HG02981 (cell line): ENCODE data around the gene PRR35.

Source experiments
- ATAC-seq: cut with Tn5 transposase; IDR thresholded peaks from one replicate; pipeline ENCODE4 v1.9.1; 2021; ENCODE audit warnings: mild to moderate bottlenecking, moderate library complexity; ENCODE audit not compliant: unreplicated experiment

The PRR35 gene

DNA sequence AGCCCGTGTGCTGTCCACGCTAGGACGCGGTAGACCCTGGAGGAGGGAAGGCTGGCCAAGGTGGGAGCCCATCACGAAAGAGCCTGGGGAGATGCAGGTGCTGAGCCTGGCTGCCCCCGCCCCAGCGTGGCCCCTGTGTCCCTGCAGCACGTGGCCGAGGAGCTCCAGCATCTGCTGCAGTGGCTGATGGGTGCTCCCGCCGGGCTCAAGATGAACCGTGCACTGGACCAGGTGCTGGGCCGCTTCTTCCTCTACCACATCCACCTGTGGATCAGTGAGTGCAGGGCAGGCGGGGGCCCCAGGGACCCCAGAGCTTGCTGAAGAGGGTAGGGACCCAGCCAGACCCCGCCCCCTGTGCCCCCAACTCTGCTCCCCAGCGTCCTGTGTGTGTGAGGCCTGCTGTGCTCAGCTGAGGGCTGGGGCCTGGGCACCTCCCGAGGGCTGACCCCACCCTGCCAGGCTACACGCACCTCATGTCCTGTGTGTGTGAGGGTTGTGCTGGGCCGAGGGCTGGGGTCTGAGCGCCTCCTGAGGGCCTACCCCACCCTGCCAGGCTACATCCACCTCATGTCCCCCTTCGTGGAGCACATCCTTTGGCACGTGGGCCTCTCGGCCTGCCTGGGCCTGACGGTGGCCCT, 18.2 kb downstream of the PRR35 start:
- no peak for ATAC-seq

DNA sequence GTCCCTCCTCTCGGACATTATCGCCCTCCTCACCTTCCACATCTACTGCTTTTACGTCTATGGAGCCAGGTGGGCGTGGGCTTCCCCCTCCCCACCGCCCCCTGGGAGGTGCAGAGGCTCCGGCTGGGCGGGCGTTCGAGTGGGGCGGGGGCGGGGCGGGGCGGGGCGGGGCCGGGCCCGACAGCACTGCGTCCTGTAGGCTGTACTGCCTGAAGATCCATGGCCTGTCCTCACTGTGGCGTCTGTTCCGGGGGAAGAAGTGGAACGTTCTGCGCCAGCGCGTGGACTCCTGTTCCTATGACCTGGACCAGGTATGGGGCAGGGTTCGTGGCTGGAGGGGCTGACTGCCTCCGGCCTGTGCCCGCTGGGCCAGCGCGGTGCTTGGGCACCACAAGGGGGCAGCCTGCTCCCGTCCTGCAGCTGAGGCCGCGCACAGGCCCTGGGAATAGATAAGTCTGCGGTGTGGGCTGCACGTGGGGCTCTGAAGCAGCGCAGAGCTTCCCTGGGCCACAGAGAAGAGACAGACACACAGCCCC, 18.7 kb downstream of the PRR35 start:
- no peak for ATAC-seq

DNA sequence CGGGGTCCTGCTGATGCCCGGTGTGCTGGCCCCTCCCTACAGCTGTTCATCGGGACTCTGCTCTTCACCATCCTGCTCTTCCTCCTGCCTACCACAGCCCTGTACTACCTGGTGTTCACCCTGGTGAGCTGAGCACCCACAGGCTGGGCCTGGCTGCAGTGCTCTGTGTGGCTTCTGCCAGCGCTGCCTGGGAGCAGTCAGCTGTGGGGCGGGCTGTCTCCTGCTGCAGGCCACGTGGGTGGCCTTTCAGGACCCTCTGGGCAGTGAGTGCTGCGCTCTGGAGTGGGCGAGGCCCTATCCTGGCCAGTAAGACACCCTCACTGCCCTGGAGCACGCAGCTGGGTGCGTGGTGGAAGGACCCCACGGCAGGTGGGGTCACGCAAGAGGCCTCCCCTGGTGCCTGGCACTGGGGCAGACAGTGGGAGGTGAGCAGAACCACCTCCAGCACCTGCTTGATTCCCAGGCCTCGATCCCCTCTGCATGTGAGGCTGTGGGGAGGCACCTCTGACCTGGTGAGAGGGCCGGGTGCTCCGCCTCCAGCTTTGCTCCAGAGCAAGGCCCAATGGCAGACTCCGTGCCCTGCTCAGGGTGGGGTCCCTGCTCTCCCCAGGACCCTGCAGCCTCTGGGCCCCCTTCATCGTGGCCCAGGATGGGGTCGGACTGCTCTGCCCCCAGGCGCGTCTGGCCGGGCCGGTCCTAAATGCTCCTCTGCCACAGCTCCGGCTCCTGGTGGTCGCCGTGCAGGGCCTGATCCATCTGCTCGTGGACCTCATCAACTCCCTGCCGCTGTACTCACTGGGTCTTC, 20.1 kb downstream of the PRR35 start:
- no peak for ATAC-seq

DNA sequence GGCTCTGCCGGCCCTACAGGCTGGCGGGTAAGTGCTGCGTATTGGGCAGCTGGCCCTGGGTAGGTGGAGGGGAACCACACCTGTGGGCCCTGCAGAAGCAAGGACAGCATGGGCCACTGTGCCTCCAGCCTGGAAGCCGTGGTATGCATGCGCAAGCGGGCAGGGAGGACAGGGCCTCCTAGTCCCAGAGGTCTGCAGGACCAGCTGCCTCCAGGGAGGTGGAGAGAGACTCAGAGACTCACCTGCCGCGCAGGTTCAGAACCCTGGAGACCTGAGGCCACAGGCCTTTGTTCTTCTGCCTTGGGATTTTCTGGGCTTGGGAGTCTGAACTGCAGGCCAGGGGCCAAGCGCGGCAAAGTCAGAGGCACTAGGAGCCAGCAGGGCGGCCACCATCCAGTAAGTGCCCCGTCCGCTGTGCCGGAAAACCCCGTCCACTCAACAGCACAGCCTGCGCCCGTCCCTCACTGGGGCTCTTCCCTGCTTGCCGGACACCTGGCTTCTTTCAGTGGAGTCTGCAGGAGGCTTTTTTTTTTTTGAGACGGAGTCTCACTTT, 20.8 kb downstream of the PRR35 start:
- ATAC-seq, result no peak

DNA sequence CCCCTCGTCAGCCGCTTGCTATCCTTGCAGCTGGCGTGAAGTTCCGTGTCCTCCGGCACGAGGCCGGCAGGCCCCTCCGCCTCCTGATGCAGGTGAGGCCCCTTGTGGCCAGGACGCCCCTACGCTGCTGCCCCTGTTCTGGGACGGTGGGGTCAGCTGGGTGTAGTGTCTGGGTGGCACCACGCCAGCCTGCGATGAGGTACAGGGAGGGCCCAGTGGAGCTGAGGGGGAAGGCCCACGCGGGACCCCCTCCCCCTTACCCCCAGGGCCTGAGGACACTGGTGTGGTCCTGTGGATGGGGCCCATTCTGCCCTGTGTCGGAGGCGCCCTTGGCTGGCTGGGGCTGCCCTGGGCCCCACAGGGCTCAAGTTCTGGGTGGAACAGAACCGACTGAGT, 22.0 kb downstream of the PRR35 start:
- no peak for ATAC-seq

DNA sequence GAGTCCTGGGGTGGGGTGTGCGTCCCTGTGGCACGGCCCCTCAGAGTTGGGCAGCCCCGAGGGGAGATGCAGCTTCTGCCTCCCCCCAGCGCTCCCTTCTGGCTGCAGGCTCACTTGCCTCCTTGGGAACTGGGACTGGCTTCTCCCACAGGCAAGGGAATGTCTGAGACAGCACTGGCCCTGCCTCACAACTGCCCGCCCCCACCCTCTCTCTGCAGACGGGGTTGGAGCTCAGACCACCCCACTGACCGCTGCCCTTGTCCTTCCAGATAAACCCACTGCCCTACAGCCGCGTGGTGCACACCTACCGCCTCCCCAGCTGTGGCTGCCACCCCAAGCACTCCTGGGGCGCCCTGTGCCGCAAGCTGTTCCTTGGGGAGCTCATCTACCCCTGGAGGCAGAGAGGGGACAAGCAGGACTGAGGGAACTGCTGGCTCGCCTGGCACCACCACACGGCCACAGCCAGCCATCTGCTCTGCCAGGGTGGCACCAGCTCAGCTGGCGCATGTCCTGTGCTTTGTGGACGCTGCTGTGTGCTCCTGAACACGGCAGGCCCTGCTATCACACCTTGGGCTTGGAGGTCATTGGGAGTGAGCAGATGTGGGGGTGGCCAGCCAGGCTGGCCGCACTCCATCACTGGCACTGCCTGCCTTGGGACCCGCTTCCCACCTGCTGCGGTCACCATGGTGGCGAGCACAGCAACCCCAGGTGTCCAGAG, 22.6 kb downstream of the PRR35 start:
- ATAC-seq, result no peak

DNA sequence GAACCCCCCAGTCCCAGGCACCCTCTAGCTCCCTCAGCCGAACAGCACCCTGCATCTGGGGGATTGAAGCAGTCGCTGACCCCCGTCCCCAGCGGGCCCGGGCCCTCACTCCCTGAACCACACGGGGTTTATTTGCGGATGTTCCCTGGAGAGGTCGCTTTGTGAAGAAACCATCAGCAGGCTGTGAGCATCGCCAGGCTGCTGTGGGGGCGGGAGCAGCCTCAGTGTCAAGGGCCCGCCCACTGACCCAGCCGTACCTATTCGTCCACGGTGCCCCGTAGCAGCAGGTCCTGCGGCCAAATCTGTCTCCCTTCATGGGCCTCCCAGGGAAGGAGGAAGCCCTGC, 23.2 kb downstream of the PRR35 start:
- no peak for ATAC-seq

DNA sequence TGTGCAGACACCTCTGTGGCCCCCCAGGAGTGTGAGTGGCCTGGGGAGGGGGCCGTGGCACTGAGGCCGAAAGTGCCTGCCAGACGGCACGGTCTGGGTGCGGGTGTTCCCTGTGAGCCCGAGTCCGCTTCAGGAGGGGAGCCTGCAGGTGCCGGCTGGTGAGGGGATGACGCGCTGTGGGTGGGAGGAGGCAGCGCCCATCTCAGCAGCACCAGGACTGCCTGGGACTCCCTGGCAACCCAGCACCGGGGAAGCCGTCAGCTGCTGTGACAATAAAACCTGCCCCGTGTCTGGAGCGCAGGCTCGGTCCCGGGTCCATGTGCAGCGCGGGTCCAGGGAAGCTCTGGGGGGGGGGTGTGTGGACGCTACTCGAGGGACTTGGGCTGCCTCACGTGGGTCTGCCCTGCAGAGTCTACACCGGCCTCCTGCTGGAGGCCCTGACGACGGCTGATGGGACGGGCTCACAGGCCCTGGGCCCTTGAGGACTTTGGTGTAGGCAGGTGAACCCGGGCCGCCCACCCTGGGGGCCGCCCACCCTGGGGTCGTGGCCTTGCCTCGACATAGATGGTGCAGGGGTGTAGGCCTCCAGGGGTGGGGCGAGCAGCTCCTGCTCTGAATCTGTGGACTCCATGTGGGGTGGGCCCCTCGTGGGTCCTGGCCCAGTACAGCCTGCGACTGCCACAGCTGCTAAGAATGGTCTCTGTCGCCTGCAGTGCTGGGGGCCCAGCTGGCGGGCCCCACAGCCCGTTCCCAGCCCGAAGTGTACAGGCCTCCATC, 23.8 kb downstream of the PRR35 start:
- no peak for ATAC-seq

DNA sequence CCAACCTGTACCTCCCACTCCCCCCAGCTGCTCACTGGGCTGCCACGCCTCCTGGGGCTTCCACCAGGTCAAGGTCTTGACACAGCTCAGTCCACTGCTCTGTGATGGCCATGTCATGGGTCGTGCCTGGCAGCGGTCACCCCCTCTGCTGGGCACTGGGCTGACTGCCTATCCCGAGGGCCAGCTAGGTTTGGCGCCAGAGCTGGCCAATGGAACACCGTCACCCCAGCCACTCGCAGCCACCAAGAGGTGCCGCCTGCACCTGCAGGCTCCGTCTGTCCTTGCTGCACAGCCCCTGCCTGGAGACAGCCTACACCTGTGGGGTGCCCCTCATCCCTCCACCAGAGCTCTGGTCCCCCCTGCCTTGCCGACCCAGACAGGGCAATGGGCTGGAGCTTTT, 25.2 kb downstream of the PRR35 start:
- ATAC-seq, result no peak

DNA sequence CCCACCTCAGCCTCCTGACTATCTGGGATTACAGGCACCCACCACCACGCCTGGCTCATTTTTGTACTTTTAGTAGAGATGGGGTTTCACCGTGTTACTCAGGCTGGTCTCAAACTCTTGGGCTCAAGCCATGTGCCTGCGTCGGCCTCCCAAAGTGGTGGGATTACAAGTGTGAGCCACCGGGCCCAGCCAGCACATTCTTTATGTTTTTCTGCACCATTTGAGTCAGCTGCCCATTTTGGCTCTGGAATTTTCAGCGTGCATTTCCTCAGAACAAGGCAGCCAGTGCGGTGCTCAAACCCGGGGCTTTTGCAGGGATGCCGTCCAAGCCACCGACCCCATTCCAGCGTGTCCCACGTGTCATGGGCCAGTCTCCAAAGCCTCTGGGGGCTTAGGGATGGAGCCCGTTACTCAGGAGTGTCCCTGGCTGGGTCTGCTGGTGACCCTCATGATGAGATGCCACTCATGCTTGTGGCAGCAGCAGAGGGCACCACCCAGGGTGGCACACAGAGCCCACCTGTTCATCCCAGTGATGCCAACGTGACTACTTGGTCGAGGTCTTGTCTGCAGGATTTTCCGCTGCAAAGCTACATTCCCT, 26.0 kb downstream of the PRR35 start:
- no peak for ATAC-seq

DNA sequence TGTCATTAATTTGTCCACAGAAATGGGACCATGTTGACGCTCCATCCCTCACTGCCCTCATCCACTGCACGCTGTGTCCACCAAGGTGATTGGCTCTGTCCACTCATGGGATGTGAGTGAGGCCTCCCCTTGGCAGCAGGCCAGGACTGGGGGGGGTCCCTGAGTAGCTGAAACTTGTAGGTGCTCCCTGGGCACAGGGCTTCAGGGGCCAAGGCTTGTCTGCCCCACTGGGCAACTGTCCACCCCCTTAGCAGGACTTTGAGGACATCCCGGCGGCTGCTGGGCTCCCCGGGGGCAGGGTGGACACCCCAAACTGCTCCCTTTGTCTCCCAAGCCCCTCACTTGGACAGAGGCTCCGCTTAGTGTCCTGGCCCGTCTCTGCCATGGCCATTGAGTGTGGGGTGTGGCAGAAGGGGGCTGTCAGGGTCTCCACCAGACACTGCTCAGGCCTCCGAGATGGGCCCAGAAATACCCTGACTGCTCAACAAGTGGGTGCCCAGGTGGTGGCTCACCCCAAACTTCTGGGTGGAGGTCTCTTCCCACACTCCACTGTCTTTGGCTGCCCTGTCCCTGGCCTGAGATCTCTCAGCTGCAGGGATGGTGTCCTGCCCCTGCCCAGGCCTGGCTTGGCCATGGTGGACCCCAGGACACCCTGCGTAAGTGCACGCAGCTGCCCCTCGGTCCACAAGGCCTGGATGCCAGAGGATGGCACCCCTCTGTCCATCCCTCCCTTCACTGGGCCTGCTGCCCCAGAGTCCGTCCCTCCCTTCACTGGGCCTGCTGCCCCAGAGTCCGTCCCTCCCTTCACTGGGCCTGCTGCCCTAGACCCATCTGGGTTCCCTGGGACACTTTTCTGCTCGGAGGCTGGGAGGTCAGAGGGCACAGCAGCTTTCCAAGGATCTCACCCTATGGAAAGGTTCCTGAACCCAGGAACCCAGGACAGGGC, 26.7 kb downstream of the PRR35 start:
- ATAC-seq, result no peak

DNA sequence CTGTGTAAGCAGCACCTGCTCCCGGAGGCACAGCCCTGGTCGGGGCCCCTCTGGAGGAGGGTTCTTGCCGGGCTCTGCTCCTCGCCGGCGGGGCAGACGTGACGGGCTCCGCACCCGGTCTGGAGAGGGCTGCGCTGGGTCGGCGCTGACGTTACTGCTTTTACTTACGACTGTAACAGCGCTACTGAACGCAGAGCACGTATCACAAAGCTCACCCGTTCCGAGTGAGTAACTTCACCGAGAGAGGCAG, 28.4 kb downstream of the PRR35 start:
- ATAC-seq, result peak; percentile 8

DNA sequence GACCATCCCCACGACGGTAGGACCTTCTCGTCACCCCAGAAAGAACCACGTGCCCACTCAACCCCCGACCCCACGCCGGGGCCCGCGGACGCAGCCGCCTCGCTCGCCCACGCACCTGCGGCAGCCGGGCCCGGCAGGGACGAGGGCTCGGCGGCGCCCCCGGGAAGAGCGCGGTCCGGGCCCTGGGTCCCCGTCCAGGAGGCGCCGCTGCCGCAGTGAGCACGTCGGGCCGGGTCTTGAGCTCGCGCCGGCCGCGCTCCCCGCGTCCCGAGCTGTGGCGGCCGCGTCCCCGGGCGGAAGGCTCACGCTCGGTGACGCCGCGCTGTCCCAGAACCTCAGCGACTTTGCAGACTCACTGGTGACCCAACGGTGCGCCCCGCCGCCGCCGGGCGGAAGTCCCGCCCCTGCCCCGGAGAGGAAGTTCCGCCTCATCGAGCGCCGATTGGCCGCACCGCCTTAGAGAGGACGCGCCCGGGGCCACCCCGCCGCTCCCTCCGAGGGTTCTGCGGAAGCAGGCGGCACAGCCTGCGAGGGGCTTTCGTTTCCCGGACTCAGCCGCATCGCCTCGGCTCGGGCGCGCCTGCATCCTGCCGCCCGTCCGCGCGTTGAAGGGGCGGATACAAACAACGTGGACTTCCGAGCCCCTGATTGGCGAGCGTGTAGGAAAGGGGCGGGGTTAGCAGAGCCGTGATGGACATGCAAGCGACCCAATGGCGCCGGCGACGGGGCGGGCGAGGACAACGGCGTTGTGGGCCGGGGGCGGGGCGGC, 28.9 kb downstream of the PRR35 start:
- ATAC-seq, result peak; percentile 65

DNA sequence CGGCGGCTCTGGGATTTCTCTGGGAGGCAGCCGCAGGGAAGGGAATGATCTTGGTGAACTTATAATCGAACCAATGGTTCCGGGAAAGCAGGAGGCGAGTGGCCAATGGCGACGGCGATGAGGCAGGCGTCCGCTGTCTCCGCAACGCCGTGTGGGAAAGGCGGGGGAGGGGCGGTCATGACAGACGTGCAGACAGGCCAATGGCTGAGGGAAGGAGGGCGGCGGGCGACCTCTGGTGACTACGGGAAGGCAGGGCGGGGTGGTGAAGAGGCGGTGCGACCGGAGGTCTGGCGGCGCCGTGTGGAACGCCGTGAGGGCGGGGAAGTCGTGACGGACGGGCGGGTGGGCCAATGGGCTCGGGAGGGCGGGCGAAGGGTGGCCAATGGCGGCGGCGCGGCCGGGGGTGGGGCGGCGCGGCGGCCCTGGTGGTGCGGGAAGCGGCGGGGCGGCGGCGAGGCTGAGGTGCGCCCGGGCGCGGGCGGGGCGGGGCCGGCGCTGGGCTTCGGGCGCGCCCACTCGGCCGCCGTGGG, 29.5 kb downstream of the PRR35 start, which contains the start of gene RAB40C:
TSS of gene RAB40C (plus strand) at position 409 of the 530 bp plus-strand sequence. CDS start 226 bp downstream, outside the sequence.
- ATAC-seq, result peak; percentile 72

DNA sequence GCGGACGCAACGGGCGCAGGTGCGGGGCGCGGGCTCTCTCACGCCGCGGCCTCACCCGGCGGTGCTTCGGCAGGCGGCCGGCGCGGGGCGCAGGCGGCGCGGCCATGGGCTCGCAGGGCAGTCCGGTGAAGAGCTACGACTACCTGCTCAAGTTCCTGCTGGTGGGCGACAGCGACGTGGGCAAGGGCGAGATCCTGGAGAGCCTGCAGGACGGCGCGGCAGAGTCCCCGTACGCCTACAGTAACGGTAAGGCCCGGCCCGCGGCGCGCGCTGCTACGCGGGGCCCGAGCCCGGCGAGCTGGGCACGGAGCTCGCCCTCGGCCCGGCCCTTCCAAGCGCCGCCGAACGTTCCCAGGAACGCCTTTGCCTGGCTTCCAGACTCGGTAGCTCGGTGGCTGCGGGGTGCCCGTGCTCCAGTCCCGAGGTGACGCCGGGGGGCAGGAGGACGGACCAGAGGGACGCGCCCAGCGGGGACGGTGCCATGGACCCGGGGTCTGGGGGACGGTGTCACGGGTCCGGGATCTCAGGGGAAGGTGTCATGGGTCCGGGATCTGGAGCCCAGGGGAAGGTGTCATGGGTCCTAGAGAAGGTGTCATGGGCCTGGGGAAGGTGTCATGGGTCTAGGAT, 30.1 kb downstream of the PRR35 start:
- ATAC-seq, result no peak

DNA sequence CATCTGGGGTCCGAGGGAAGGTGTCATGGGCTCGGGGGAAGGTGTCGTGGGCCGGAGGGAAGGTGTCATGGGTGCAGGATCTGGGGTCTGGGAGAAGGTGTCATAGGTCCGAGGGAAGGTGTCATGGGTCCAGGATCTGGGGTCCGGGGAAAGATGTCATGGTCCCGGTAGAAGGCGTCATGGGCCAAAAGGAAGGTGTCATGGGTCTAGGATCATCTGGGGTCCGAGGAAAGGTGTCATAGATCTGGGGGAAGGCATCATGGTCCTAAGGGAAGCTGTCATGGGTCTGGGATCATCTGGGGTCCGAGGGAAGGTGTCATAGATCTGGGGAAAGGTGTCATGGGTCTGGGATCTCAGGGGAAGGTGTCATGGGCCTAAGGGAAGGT, 30.6 kb downstream of the PRR35 start:
- ATAC-seq, result no peak

DNA sequence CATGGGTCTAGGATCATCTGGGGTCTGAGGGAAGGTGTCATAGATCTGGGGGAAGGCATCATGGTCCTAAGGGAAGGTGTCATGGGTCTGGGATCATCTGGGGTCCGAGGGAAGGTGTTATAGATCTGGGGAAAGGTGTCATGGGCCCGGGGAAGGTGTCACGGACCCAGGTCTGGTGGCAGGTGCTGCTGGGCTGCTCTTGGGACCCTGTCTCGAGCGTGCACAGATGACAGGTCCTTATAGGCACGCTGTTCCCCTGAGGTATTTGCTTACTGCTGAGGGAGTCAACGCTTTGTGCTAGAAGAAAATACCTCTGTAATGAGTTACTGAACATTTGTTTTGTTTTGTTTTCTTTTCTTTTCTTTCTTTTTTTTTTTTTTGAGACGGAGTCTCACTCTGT, 31.0 kb downstream of the PRR35 start:
- no peak for ATAC-seq

DNA sequence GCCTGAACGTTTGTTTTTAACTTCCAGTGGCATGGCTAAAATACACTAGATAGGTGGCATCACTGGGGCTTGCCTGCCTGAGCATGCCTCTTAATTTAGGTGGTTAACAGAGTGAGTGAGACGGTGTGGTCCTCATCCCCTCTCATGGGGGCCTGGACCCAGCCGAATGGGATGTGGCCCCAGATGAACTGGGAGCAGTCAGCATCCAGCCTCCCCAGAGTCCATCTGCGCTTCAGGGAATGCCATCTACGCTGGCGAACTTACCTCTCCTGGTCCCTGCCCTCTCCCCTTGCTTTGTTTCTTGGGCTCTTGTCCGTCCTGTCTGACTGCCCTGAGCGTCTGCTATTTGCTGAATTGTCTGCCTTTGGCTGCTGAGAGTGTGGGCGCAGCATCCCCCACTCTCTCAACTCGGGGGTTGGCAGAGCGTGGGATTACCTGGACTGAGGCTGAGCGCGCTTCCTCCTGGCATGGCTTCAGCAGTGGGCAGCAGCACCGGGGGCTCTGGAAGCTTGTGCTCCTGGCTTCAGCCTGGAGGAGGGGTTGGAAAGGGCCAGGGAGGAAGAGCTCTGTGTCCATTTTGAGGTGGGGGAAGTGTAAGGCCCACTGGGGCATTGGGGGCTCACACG, 31.8 kb downstream of the PRR35 start:
- ATAC-seq, result no peak
